ENCODE results near the gene SLC39A13. TPM values are rescaled to one million over a fixed set of nuclear protein-coding genes. Genes with fewer than 3 reads are reported as not detected.
A peak's percentile ranks its signal among the peaks of the same experiment; 100 is the strongest.

Gene SLC39A13
- total RNA-seq, 1 experiment from 2014 or later: 32.5 TPM

DNA sequence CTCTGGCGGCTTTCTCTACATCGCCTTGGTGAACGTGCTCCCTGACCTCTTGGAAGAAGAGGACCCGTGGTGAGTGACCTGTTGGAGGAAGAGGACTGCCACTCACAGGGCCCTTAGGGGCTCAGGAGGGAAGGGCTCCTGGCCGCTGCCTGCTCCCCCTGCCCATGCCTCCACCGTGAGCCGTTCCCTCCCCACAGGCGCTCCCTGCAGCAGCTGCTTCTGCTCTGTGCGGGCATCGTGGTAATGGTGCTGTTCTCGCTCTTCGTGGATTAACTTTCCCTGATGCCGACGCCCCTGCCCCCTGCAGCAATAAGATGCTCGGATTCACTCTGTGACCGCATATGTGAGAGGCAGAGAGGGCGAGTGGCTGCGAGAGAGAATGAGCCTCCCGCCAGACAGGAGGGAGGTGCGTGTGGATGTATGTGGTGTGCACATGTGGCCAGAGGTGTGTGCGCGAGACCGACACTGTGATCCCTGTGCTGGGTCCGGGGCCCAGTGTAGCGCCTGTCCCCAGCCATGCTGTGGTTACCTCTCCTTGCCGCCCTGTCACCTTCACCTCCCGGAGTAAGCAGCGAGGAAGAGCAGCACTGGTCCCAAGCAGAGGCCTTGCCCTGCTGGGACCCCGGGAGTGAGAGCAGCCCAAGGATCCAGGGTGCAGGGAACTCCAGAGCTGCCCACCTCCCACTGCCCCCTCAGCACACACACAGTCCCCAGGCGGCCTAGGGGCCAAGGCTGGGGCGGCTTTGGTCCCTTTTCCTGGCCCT is 6.9 kb downstream of the SLC39A13 start:
- H3K27me3 ChIP-seq (ENCODE audit: low read length): no peaks in the 10 kb centered on the region
- peaks cover 3% of the 10 kb centered on the region for H3F3A ChIP-seq (ENCODE audit: low read length, unreplicated experiment)
- CTCF ChIA-PET: interaction anchor here (0.5 kb wide), 1 partner anchor 211 kb away, joined by 3 read pairs; no protein-coding TSS in a partner anchor
- peak overlapping the region; percentile 44; the same call in 1 of the 2 replicates for H3K4me2 ChIP-seq (ENCODE audit: low read length)
- intact Hi-C loops (cut with micrococcal nuclease): no loop called here
- no peak for DNase-seq
- H3K4me1 ChIP-seq (ENCODE audit: insufficient read depth, low read length): peaks cover 20% of the 10 kb centered on the region
- no peak overlapping the region for H3K4me3 ChIP-seq (ENCODE audit: low read length)
- BruUV-seq (replicated peaks): no TSS peak
- no peak overlapping the region for H3K9ac ChIP-seq (ENCODE audit: low read length)
- peaks cover 8% of the 10 kb centered on the region for H3K79me2 ChIP-seq (ENCODE audit: low read length)
- ATAC-seq: no peak; the same call in 1 of the 2 replicates
- peaks cover 13% of the 10 kb centered on the region for H3K36me3 ChIP-seq (ENCODE audit: low read depth, low read length)
- H2AFZ ChIP-seq (ENCODE audit: low read length): no peak overlapping the region
- H3K9me3 ChIP-seq (ENCODE audit: low read length): no peaks in the 10 kb centered on the region
- POLR2A ChIA-PET (ENCODE audit: unreplicated experiment): interaction anchor here (0.6 kb wide), 1 partner anchor 69 kb away, joined by 8 read pairs; no protein-coding TSS in a partner anchor
- TF ChIP-seq, protein P1, sequence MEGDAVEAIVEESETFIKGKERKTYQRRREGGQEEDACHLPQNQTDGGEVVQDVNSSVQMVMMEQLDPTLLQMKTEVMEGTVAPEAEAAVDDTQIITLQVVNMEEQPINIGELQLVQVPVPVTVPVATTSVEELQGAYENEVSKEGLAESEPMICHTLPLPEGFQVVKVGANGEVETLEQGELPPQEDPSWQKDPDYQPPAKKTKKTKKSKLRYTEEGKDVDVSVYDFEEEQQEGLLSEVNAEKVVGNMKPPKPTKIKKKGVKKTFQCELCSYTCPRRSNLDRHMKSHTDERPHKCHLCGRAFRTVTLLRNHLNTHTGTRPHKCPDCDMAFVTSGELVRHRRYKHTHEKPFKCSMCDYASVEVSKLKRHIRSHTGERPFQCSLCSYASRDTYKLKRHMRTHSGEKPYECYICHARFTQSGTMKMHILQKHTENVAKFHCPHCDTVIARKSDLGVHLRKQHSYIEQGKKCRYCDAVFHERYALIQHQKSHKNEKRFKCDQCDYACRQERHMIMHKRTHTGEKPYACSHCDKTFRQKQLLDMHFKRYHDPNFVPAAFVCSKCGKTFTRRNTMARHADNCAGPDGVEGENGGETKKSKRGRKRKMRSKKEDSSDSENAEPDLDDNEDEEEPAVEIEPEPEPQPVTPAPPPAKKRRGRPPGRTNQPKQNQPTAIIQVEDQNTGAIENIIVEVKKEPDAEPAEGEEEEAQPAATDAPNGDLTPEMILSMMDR (conservative IDR thresholded peaks at IDR 0.05; ENCODE audit: low read depth, low read length): no peak
- no peak for TF ChIP-seq EZH2 (IDR thresholded peaks at IDR 0.05; ENCODE audit: low read length, unreplicated experiment)
- peaks cover 9% of the 10 kb centered on the region; the same call in 1 of the 2 replicates for H4K20me1 ChIP-seq (ENCODE audit: low read length)
- H3K9me2 ChIP-seq (replicated peaks; ENCODE audit: low read length): no peaks in the 10 kb centered on the region
- H3K27ac ChIP-seq (ENCODE audit: low read length): peak overlapping the region; percentile 46

DNA sequence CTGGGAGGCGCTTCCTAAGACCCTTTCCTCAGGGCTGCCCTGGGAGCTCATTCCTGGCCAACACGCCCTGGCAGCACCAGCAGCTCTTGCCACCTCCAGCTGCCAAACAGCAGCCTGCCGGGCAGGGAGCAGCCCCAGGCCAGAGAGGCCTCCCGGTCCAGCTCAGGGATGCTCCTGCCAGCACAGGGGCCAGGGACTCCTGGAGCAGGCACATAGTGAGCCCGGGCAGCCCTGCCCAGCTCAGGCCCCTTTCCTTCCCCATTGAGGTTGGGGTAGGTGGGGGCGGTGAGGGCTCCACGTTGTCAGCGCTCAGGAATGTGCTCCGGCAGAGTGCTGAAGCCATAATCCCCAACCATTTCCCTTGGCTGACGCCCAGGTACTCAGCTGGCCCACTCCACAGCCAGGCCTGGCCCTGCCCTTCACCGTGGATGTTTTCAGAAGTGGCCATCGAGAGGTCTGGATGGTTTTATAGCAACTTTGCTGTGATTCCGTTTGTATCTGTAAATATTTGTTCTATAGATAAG is 7.6 kb downstream of the SLC39A13 start:
- Histone ChIP-seq H3K4me3 (ENCODE audit: low read length) (no peak overlapping the region), H3K9me2 (replicated peaks; ENCODE audit: low read length) (no peaks in the 10 kb centered on the region), H3K9me3 (ENCODE audit: low read length) (no peaks in the 10 kb centered on the region), H3K4me2 (ENCODE audit: low read length) (peak overlapping the region; percentile 44), H3K9ac (ENCODE audit: low read length) (no peak overlapping the region), H3K79me2 (ENCODE audit: low read length) (0 out of 2 replicates have a peak, but pooled peaks cover 1% of the 10 kb centered on the region), H2AFZ (ENCODE audit: low read length) (no peak overlapping the region), H3K27me3 (ENCODE audit: low read length) (no peaks in the 10 kb centered on the region), H3F3A (ENCODE audit: low read length, unreplicated experiment) (peaks cover 3% of the 10 kb centered on the region), H3K27ac (ENCODE audit: low read length) (peak overlapping the region; percentile 46), H4K20me1 (ENCODE audit: low read length) (peaks cover 9% of the 10 kb centered on the region; the same call in 1 of the 2 replicates), H3K4me1 (ENCODE audit: insufficient read depth, low read length) (peaks cover 19% of the 10 kb centered on the region), H3K36me3 (ENCODE audit: low read depth, low read length) (peaks cover 19% of the 10 kb centered on the region)
- intact Hi-C loops (cut with micrococcal nuclease): no loop called here
- ChIA-PET POLR2A (ENCODE audit: unreplicated experiment) (interaction anchor here (0.6 kb wide), 1 partner anchor 68 kb away, joined by 8 read pairs; no protein-coding TSS in a partner anchor), CTCF (interaction anchor here (0.5 kb wide), 1 partner anchor 210 kb away, joined by 3 read pairs; no protein-coding TSS in a partner anchor)
- no peak for TF ChIP-seq EZH2 (IDR thresholded peaks at IDR 0.05; ENCODE audit: low read length, unreplicated experiment)
- TF ChIP-seq, protein P1 (conservative IDR thresholded peaks at IDR 0.05; ENCODE audit: low read depth, low read length): no peak
- TF ChIP-seq EZH2phosphoT487 (IDR thresholded peaks at IDR 0.05; ENCODE audit: borderline replicate concordance, low read length): no peak
- TSS peak; percentile 13 for BruUV-seq (replicated peaks)
- DNase-seq (peak; percentile 89), ATAC-seq (peak; percentile 87)
